ENCODE measurements around the gene ARMC6.

GRCh38 chr19:19010551-19010950 lies 22.9 kb upstream of the ARMC6 start:
- TF ChIP-seq PAX5 (IDR thresholded peaks at IDR 0.05; ENCODE audit: insufficient read depth, low read length, severe bottlenecking) (no peak), POLR2A (IDR thresholded peaks at IDR 0.05; ENCODE audit: low read depth, low read length) (no peak)

Data from GM12891 (cell line).